Measurements from ENCODE around the gene RASGRF1. TPM values are rescaled to one million over a fixed set of nuclear protein-coding genes. Genes with fewer than 3 reads are reported as not detected.

Gene RASGRF1
- total and polyA plus RNA-seq, 7 donors: 0.03 to 0.05 TPM; not detected in 5

DNA sequence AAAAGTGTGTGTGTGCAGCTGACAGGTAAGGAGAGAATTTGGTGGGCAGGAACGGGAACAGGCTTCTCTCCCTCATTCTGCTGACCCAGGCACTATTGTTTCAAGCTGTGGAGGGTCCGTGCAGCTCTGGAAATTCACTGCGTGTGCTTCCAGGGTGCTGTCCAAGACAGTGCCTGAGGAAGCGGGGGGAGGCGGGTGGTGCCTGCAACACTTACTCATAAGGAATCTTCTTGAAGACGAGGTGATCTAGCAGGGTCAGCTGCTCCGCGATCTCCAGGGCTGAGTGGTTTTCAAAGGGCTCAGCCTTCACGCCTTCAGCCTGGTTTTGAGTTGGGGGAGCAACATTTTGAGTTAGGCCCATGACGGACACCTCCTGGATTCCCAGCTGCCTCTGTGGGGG, 99.1 kb downstream of the RASGRF1 start:
- no peaks in the 10 kb centered on the region for H3K9me3 ChIP-seq
- H3K27me3 ChIP-seq (ENCODE audit: insufficient read depth in 3 of 3, low read length in 2 of 3): no peaks in the 10 kb centered on the region
- TF ChIP-seq, protein P1, sequence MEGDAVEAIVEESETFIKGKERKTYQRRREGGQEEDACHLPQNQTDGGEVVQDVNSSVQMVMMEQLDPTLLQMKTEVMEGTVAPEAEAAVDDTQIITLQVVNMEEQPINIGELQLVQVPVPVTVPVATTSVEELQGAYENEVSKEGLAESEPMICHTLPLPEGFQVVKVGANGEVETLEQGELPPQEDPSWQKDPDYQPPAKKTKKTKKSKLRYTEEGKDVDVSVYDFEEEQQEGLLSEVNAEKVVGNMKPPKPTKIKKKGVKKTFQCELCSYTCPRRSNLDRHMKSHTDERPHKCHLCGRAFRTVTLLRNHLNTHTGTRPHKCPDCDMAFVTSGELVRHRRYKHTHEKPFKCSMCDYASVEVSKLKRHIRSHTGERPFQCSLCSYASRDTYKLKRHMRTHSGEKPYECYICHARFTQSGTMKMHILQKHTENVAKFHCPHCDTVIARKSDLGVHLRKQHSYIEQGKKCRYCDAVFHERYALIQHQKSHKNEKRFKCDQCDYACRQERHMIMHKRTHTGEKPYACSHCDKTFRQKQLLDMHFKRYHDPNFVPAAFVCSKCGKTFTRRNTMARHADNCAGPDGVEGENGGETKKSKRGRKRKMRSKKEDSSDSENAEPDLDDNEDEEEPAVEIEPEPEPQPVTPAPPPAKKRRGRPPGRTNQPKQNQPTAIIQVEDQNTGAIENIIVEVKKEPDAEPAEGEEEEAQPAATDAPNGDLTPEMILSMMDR (IDR thresholded peaks at IDR 0.05): no peak
- WGBS, 3 donors: 80 to 88% (median 86%) methylated on average over 10 of the region's 10 CpGs
- H3K4me1 ChIP-seq: no peaks in the 10 kb centered on the region
- H3K4me3 ChIP-seq: no peak overlapping the region
- no peaks in the 10 kb centered on the region for H3K36me3 ChIP-seq (ENCODE audit: insufficient read depth in 1 of 2, low read depth in 1 of 2)
- no peak overlapping the region for H3K27ac ChIP-seq
- ATAC-seq (no peak), DNase-seq (no peak)
- intact Hi-C loops (cut with DNase I): no loop called here

DNA sequence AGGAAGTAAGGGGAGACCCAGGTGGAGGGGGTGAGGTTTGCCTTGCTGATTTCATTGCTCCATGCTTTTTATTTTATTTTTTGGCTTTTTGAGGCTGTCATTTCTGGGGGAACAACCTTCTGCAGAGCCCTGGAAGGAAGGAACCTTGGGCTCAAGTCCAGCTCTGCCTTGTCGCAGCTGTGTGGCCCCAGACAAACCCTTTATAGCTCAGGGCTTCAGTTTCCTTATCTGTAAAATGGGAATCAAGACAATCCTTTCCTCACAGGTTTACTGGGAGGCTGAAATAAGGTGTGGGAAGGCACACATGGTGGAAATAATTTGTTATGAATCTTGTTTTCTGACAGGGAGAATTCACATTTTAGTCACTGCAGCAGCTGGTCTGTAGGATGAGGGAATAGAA, 100.3 kb downstream of the RASGRF1 start:
- Histone ChIP-seq H3K27ac (no peak overlapping the region), H3K9me3 (no peaks in the 10 kb centered on the region), H3K27me3 (ENCODE audit: insufficient read depth in 3 of 3, low read length in 2 of 3) (no peaks in the 10 kb centered on the region), H3K4me3 (no peak overlapping the region), H3K4me1 (no peaks in the 10 kb centered on the region), H3K36me3 (ENCODE audit: insufficient read depth in 1 of 2, low read depth in 1 of 2) (no peaks in the 10 kb centered on the region)
- ATAC-seq: no peak
- intact Hi-C loops (cut with DNase I): no loop called here
- TF ChIP-seq, protein P1 (IDR thresholded peaks at IDR 0.05): no peak
- no peak for DNase-seq
- WGBS, 3 donors: 35 to 54% (median 52%) methylated on average over 1 of the region's 1 CpG

DNA sequence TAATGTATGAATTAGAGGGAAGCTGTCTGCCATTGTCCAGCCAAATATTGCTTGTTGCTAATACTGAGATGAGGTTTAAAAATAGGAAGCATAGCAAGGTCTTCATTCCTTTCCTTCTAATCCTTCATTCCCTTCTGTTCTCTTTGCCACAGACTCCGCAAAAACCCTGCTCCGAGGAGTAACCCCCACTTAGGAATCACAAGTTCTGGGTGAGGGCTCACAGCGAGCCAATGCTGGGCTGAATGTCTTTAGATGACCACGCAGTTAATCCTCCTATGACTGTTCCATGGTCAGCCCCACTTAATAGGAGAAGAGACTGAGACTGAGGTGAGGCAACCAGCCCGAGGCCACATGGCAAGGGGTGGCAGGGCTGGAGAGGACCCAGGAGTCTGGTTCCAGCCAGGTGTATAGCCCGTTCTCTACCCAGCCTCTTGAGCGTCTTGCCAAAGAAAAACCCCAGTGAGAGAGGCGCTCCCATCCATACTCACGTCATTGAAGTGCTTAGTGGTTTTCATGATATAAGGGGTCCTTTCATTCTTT, 100.8 kb downstream of the RASGRF1 start:
- no peak for ATAC-seq
- intact Hi-C loops (cut with DNase I): no loop called here
- WGBS, 3 donors: 83 to 87% (median 84%) methylated on average over 9 of the region's 9 CpGs

DNA sequence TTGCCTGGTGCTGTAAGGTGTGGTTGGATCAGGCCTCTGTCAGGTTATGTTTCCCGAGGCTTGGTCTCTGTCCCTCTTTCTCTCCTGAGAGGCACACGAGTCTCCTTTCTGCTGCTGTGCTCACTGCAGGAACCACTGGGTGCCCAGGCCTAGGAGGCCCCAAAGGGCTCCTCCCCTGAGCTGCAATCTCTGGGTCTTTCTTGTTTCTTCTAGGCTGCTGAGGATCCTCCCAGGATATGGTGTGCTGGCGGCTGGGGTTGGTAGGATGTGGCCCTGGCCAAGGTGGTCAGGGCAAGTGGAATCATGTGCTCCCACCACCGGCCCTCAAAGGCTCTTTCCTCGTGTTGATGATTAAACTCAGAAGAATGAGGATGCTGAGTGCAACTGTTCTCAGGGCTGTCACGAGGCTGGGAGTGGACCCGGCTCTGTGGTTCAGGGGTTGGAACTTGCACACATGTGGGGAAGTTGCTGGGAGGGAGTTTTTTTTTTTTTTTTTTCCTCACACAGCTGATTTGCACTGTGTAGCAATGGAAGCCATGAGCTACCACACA, 102.1 kb downstream of the RASGRF1 start:
- intact Hi-C loops (cut with DNase I): no loop called here

More for the DNA sequence above, 100.8 kb downstream of the RASGRF1 start:
- TF ChIP-seq, protein P1 (IDR thresholded peaks at IDR 0.05): no peak
- Histone ChIP-seq H3K9me3 (no peaks in the 10 kb centered on the region), H3K4me3 (no peak overlapping the region), H3K27ac (no peak overlapping the region), H3K36me3 (ENCODE audit: insufficient read depth in 1 of 2, low read depth in 1 of 2) (no peaks in the 10 kb centered on the region), H3K27me3 (ENCODE audit: insufficient read depth in 3 of 3, low read length in 2 of 3) (no peaks in the 10 kb centered on the region), H3K4me1 (no peaks in the 10 kb centered on the region)
- no peak for DNase-seq

More for the DNA sequence above, 102.1 kb downstream of the RASGRF1 start:
- Histone ChIP-seq H3K27me3 (ENCODE audit: insufficient read depth in 3 of 3, low read length in 2 of 3) (no peaks in the 10 kb centered on the region), H3K36me3 (ENCODE audit: insufficient read depth in 1 of 2, low read depth in 1 of 2) (no peaks in the 10 kb centered on the region), H3K4me3 (no peak overlapping the region), H3K4me1 (no peaks in the 10 kb centered on the region), H3K9me3 (no peaks in the 10 kb centered on the region), H3K27ac (no peak overlapping the region)
- peak; percentile 67 to 68 for DNase-seq
- TF ChIP-seq, protein P1 (IDR thresholded peaks at IDR 0.05): no peak
- peak; percentile 46 to 64 (median 56) for ATAC-seq
- WGBS, 3 donors: 40 to 52% (median 40%) methylated on average over 7 of the region's 7 CpGs
